Neutrophil (primary cell): ENCODE data around the gene PTPRN2.

Experiments
- H3K27ac ChIP-seq: fragments of 200-600 bp; sonication (generic); 2 replicates; pipeline ENCODE4 v1.5.1; 2016; ENCODE audit warnings: mild to moderate bottlenecking, moderate library complexity
- H3K27me3 ChIP-seq: fragments of 200-600 bp; sonication (generic); 2 replicates; pipeline ENCODE4 v1.6.0; 2016; ENCODE audit warnings: mild to moderate bottlenecking
- H3K36me3 ChIP-seq: fragments of 200-600 bp; sonication (generic); 2 replicates; pipeline ENCODE4 v1.5.1; 2017
- H3K4me1 ChIP-seq, 2 experiments: fragments of 200-600 bp in 1 of 2; sonication (generic) in 1 of 2; 1 replicate in 1 of 2; 2 replicates in 1 of 2; pipeline versions ENCODE4 v1.5.1 to v1.6.1; 2013 to 2016; ENCODE audit warnings: low read depth in 1 of 2, low read length in 1 of 2, mild to moderate bottlenecking in 1 of 2, moderate library complexity in 1 of 2; ENCODE audit not compliant: control insufficient read depth in 1 of 2, insufficient read depth in 1 of 2
- H3K4me3 ChIP-seq, 2 experiments: fragments of 200-600 bp in 1 of 2; sonication (generic) in 1 of 2; 1 replicate in 1 of 2; 2 replicates in 1 of 2; pipeline ENCODE4 v1.5.1; 2013 to 2016; ENCODE audit warnings: low read depth in 1 of 2, low read length in 1 of 2, mild to moderate bottlenecking in 1 of 2, moderate library complexity in 1 of 2
- H3K9me3 ChIP-seq: fragments of 200-600 bp; sonication (generic); 2 replicates; pipeline ENCODE4 v1.5.1; 2016
- CTCF ChIP-seq: fragments of 200-600 bp; sonication (generic); IDR thresholded peaks from 2 replicates; pipeline ENCODE4 v1.5.1; 2016; ENCODE audit warnings: antibody characterized with exemption

Gene PTPRN2

GRCh38 chr7:158410720-158411119 lies 176.9 kb downstream of the PTPRN2 start:
- Histone ChIP-seq H3K27me3 (no peaks in the 10 kb centered on the region), H3K36me3 (no peaks in the 10 kb centered on the region), H3K27ac (no peak overlapping the region), H3K4me3 (no peak overlapping the region), H3K4me1 (no peaks in the 10 kb centered on the region), H3K9me3 (no peaks in the 10 kb centered on the region)
- no peak for TF ChIP-seq CTCF

GRCh38 chr7:158409816-158410330 lies 177.8 kb downstream of the PTPRN2 start:
- Histone ChIP-seq H3K9me3 (no peaks in the 10 kb centered on the region), H3K27me3 (no peaks in the 10 kb centered on the region), H3K4me3 (no peak overlapping the region), H3K4me1 (no peaks in the 10 kb centered on the region), H3K36me3 (no peaks in the 10 kb centered on the region), H3K27ac (no peak overlapping the region)
- TF ChIP-seq CTCF = no peak

- Histone ChIP-seq H3K9me3 (no peaks in the 10 kb centered on the region), H3K27ac (no peak overlapping the region), H3K4me3 (no peak overlapping the region), H3K27me3 (no peaks in the 10 kb centered on the region), H3K36me3 (no peaks in the 10 kb centered on the region), H3K4me1 (no peaks in the 10 kb centered on the region)
- no peak for TF ChIP-seq CTCF
Measured at GRCh38 chr7:158409120-158409519, 178.5 kb downstream of the PTPRN2 start.

GRCh38 chr7:158408318-158408920 lies 179.2 kb downstream of the PTPRN2 start:
- H3K9me3 ChIP-seq = no peaks in the 10 kb centered on the region
- no peaks in the 10 kb centered on the region for H3K27me3 ChIP-seq
- H3K4me1 ChIP-seq = no peaks in the 10 kb centered on the region
- no peak for TF ChIP-seq CTCF
- H3K4me3 ChIP-seq = no peak overlapping the region
- H3K27ac ChIP-seq = no peak overlapping the region
- no peaks in the 10 kb centered on the region for H3K36me3 ChIP-seq

GRCh38 chr7:158407581-158408317 lies 179.9 kb downstream of the PTPRN2 start:
- H3K27me3 ChIP-seq = no peaks in the 10 kb centered on the region
- TF ChIP-seq CTCF = no peak
- no peak overlapping the region for H3K27ac ChIP-seq
- H3K4me1 ChIP-seq = no peaks in the 10 kb centered on the region
- H3K36me3 ChIP-seq = no peaks in the 10 kb centered on the region
- no peaks in the 10 kb centered on the region for H3K9me3 ChIP-seq
- H3K4me3 ChIP-seq = no peak overlapping the region
